ENCODE results near the gene JAKMIP1.

The JAKMIP1 gene

DNA sequence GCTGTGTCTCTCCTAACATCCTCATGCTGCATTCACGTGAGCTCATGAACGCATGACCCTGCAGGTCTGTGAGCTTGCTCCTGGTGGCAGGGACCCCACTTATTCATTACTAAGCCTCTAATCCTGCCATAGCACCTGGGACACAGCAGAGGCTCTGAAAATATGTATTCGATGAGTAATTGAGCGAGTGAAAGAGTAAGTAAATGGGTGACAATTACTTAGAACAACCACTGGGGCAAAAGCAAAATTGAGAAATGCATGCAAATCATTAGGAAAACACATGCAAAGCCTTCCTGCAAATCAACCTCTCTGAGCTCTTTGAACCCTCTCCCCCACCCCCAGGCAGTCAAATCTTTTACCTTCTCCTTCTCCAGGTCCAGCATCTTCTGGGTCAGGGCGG lies 158.5 kb downstream of the JAKMIP1 start:
- H3K4me3 ChIP-seq (ENCODE audit: low read length): no peak overlapping the region
- TF ChIP-seq, protein P1, sequence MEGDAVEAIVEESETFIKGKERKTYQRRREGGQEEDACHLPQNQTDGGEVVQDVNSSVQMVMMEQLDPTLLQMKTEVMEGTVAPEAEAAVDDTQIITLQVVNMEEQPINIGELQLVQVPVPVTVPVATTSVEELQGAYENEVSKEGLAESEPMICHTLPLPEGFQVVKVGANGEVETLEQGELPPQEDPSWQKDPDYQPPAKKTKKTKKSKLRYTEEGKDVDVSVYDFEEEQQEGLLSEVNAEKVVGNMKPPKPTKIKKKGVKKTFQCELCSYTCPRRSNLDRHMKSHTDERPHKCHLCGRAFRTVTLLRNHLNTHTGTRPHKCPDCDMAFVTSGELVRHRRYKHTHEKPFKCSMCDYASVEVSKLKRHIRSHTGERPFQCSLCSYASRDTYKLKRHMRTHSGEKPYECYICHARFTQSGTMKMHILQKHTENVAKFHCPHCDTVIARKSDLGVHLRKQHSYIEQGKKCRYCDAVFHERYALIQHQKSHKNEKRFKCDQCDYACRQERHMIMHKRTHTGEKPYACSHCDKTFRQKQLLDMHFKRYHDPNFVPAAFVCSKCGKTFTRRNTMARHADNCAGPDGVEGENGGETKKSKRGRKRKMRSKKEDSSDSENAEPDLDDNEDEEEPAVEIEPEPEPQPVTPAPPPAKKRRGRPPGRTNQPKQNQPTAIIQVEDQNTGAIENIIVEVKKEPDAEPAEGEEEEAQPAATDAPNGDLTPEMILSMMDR (IDR thresholded peaks at IDR 0.05; ENCODE audit: insufficient read depth, low read depth, low read length, missing control alignments): no peak
- DNase-seq (ENCODE audit: low read depth): no peak

DNA sequence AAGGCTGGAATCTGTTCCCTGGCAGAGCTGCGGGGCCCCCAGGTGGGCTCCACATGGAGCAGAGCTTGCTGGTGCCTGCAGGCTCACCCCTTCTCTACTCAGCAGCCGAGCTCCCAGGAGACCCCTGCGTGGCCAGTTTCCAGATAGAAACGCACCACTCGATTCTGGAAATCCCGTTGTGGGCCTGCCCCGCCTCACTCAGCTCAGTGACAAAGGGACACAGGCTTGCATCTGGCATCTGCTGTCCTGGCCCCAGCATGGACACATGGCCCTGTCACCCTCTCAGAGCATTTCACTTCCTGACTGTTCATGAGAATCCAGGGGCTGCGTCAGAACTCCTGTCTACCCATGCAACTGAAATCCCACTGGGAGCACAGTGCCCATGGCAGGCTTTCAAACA lies 161.6 kb downstream of the JAKMIP1 start:
- TF ChIP-seq, protein P1 (IDR thresholded peaks at IDR 0.05; ENCODE audit: insufficient read depth, low read depth, low read length, missing control alignments): no peak
- H3K4me3 ChIP-seq (ENCODE audit: low read length): no peak overlapping the region
- no peak for DNase-seq (ENCODE audit: low read depth)

DNA sequence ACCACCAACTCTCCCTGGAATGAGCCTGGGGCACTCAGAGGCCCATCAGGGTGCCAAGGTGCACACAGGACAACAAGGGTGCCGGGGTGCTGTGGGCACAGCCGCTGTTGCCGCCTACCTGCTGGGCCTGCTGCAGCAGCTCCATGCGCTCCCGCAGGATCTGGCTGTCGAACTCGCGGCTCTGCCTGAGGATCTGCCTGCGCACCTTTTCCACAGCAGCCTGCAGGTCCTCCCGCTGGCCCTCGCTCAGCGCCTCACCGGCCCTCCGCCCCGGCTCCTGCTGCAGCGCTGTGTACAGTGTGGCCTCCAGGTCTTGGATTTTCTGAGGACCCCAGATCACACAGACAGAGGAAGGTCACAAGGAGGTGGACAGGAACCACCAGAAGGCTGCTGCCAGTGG lies 164.6 kb downstream of the JAKMIP1 start:
- H3K4me3 ChIP-seq (ENCODE audit: low read length): no peak overlapping the region
- no peak for DNase-seq (ENCODE audit: low read depth)
- TF ChIP-seq, protein P1 (IDR thresholded peaks at IDR 0.05; ENCODE audit: insufficient read depth, low read depth, low read length, missing control alignments): no peak

DNA sequence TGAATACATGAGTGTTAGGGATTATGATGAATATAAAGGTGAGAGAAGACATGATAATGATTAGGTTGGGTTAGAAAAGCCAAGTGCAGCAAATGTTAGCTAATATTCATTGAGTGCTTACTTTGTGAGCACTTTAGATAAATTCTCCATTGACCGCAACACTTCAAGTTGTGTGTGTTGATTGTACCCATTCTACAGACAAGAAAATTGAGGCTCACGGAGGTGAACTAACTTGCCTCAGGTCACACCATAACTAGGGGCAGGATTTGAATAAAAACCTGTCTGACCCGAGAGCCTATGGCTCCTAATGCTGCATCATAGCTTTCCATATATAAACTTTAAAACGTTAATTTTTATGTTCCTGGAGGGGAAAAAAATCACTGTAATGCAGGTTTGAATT lies 167.0 kb downstream of the JAKMIP1 start:
- DNase-seq (ENCODE audit: low read depth): no peak
- TF ChIP-seq, protein P1 (IDR thresholded peaks at IDR 0.05; ENCODE audit: insufficient read depth, low read depth, low read length, missing control alignments): no peak
- H3K4me3 ChIP-seq (ENCODE audit: low read length): no peak overlapping the region

DNA sequence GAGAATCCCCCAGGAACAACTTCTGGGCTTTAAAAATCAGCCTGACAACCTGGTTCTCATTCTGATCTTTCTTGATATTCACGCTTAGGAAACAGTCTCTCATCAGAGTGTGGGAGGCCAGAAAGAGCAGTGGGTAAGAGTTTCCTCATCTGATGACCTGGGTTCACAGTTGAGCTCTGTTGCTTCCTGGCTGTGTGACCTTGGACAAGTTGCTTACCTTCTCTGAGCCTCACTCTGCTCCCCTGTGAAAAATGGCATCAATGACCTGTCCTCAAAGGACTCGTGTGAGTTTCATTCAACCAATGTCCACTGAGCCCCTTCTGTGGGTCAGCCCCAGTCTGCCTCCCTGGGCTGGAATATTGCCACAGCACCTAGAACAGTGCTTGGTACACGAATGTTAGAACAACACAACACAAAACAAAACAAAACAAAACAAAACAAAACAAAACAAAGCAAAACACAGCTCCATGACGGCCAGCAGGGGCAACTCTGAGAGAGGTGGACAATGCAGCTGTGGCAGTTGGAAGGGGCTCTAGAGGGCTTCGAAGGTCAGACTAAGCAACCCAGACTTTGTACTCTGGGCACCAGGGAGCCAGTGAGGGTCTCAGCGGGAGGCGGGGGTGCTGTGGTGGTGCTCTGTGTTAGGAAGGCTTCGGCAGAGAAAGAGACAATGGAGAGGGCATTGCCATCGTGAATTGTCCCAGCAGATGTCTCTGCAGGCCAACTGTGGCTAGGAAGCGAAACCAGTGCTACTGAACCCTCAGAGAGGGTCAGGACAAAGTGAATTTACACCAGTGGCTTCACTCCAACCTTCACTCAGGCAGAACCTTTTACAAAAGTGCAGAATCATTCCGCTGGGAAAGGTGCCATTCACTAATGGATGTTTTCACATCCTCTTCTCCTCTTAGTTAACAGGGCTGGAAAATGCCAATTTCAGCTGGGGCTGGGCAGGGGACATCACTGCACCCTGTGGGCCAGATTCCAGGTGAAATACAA lies 167.8 kb downstream of the JAKMIP1 start:
- TF ChIP-seq, protein P1 (IDR thresholded peaks at IDR 0.05; ENCODE audit: insufficient read depth, low read depth, low read length, missing control alignments): no peak
- no peak for DNase-seq (ENCODE audit: low read depth)
- H3K4me3 ChIP-seq (ENCODE audit: low read length): no peak overlapping the region

DNA sequence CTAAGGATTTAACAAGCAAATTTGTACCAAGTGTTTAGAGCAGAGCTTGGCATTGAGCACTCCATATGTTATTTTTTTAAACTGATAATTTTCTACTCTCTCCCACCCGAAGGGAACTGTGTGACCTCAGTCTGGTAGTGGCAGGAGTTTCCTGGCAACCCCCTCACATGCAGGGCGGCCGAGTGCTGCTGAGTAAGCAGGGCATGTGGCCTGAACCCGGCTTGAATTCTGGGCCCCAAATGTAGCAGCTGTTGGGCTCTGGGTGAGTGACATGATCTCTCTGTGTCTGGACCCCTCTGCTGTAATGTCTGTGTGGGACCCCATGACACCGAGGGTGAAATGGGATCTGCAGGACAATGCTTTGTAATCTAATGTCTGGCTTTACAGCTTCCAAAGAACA lies 168.5 kb downstream of the JAKMIP1 start:
- TF ChIP-seq, protein P1 (IDR thresholded peaks at IDR 0.05; ENCODE audit: insufficient read depth, low read depth, low read length, missing control alignments): no peak
- no peak for DNase-seq (ENCODE audit: low read depth)
- no peak overlapping the region for H3K4me3 ChIP-seq (ENCODE audit: low read length)
